GM23338 (cell line): ENCODE data around the gene MAGOH.

Experiments
- EZH2 ChIP-seq: fragments of 200-600 bp; sonication (generic); IDR thresholded peaks from one replicate; pipeline ENCODE4 v1.8.0; 2017; ENCODE audit warnings: antibody characterized with exemption, mild to moderate bottlenecking, low read depth; ENCODE audit not compliant: unreplicated experiment
- EZH2phosphoT487 ChIP-seq: fragments of 200-600 bp; sonication (generic); IDR thresholded peaks from one replicate; pipeline ENCODE4 v1.8.1; 2018; ENCODE audit warnings: antibody characterized with exemption; ENCODE audit not compliant: unreplicated experiment
- JUNB ChIP-seq: IDR thresholded peaks from one replicate; pipeline ENCODE4 v1.6.1; 2016; ENCODE audit warnings: antibody characterized with exemption; ENCODE audit not compliant: unreplicated experiment
- NANOG ChIP-seq: IDR thresholded peaks from 2 replicates; pipeline ENCODE4 v1.6.1; 2016; ENCODE audit warnings: antibody characterized with exemption, borderline replicate concordance
- POLR2AphosphoS5 ChIP-seq: IDR thresholded peaks from 2 replicates; pipeline ENCODE4 v1.6.1; 2016; ENCODE audit warnings: antibody characterized with exemption, low read depth
- STAT1 ChIP-seq: IDR thresholded peaks from one replicate; pipeline ENCODE4 v1.6.1; 2016; ENCODE audit warnings: antibody characterized with exemption; ENCODE audit not compliant: unreplicated experiment
- TF ChIP-seq, protein P1 (sequence below), 2 experiments: fragments of 200-600 bp in 1 of 2; sonication (generic) in 1 of 2; conservative IDR thresholded peaks; 2 replicates each; pipeline versions ENCODE4 v1.5.1 to v1.6.1; 2016 to 2017; ENCODE audit warnings: antibody characterized with exemption in 2 of 2, low read depth in 2 of 2, mild to moderate bottlenecking in 2 of 2, moderate library complexity in 1 of 2
- TF ChIP-seq, protein P2 (sequence below): IDR thresholded peaks from one replicate; pipeline ENCODE4 v1.6.1; 2018; ENCODE audit warnings: antibody characterized with exemption; ENCODE audit not compliant: unreplicated experiment

DNA sequence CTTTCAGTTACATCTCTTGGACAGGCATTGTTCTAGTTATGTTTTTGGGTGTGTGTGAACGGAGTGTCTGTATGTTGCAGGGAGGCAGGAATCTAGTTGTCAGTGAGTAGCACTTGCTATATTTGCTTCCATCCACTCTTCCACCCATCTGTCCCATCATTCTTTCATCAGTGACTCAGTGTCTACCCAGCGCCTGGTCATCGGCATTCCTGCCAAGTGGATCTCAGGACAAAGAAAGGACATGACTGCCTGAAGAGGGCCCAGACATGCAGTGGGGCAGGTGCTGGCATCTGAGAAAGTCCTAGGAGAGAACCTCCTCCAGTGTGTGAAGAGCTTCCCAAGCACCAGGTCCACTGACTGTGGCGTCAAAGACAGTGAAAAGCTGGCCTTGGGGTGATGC, 27.3 kb upstream of the MAGOH start:
- TF ChIP-seq, protein P1, sequence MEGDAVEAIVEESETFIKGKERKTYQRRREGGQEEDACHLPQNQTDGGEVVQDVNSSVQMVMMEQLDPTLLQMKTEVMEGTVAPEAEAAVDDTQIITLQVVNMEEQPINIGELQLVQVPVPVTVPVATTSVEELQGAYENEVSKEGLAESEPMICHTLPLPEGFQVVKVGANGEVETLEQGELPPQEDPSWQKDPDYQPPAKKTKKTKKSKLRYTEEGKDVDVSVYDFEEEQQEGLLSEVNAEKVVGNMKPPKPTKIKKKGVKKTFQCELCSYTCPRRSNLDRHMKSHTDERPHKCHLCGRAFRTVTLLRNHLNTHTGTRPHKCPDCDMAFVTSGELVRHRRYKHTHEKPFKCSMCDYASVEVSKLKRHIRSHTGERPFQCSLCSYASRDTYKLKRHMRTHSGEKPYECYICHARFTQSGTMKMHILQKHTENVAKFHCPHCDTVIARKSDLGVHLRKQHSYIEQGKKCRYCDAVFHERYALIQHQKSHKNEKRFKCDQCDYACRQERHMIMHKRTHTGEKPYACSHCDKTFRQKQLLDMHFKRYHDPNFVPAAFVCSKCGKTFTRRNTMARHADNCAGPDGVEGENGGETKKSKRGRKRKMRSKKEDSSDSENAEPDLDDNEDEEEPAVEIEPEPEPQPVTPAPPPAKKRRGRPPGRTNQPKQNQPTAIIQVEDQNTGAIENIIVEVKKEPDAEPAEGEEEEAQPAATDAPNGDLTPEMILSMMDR (conservative IDR thresholded peaks at IDR 0.05; ENCODE audit: low read depth in 2 of 2) = no peak
- TF ChIP-seq POLR2AphosphoS5 = no peak
- no peak for TF ChIP-seq EZH2phosphoT487
- TF ChIP-seq EZH2 = no peak
- no peak for TF ChIP-seq STAT1
- TF ChIP-seq, protein P2, sequence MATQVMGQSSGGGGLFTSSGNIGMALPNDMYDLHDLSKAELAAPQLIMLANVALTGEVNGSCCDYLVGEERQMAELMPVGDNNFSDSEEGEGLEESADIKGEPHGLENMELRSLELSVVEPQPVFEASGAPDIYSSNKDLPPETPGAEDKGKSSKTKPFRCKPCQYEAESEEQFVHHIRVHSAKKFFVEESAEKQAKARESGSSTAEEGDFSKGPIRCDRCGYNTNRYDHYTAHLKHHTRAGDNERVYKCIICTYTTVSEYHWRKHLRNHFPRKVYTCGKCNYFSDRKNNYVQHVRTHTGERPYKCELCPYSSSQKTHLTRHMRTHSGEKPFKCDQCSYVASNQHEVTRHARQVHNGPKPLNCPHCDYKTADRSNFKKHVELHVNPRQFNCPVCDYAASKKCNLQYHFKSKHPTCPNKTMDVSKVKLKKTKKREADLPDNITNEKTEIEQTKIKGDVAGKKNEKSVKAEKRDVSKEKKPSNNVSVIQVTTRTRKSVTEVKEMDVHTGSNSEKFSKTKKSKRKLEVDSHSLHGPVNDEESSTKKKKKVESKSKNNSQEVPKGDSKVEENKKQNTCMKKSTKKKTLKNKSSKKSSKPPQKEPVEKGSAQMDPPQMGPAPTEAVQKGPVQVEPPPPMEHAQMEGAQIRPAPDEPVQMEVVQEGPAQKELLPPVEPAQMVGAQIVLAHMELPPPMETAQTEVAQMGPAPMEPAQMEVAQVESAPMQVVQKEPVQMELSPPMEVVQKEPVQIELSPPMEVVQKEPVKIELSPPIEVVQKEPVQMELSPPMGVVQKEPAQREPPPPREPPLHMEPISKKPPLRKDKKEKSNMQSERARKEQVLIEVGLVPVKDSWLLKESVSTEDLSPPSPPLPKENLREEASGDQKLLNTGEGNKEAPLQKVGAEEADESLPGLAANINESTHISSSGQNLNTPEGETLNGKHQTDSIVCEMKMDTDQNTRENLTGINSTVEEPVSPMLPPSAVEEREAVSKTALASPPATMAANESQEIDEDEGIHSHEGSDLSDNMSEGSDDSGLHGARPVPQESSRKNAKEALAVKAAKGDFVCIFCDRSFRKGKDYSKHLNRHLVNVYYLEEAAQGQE = no peak
- no peak for TF ChIP-seq JUNB
- TF ChIP-seq NANOG = no peak
